SK-N-SH treated with all-trans-retinoic acid at 6 μM for 48 hours (cell line): Measurements from ENCODE around the gene PCDHB11.
"Not testable (repeated sequence)": the region's sequence is repeated elsewhere in the genome, so short reads cannot be mapped to it uniquely, and the experiment has no call there.

Experiments used
- ATAC-seq: fragments of 200-7000 bp; cut with Tn5 transposase; 3 replicates; pipeline ENCODE4 v1.9.1; 2020; ENCODE audit warnings: mild to moderate bottlenecking, moderate library complexity
- ARNTL ChIP-seq: fragments of 450-650 bp; formaldehyde crosslinking; IDR thresholded peaks from 2 replicates; pipeline ENCODE4 v1.5.0; 2020; ENCODE audit warnings: low read depth, mild to moderate bottlenecking, moderate library complexity, borderline replicate concordance
- BACH2 ChIP-seq: fragments of 250-450 bp; sonication (Bioruptor Pico); IDR thresholded peaks from 2 replicates; pipeline ENCODE4 v1.9.0; 2021; ENCODE audit warnings: mild to moderate bottlenecking, borderline replicate concordance
- CREB5 ChIP-seq: fragments of 250-450 bp; sonication (Bioruptor Pico); IDR thresholded peaks from 2 replicates; pipeline ENCODE4 v1.5.1; 2020; ENCODE audit warnings: low read depth, mild to moderate bottlenecking, moderate library complexity
- CSDC2 ChIP-seq: fragments of 250-450 bp; sonication (Bioruptor Pico); IDR thresholded peaks from 2 replicates; pipeline ENCODE4 v1.5.0; 2020; ENCODE audit warnings: mild to moderate bottlenecking, moderate library complexity
- CSRNP3 ChIP-seq: fragments of 250-450 bp; sonication (Bioruptor Pico); IDR thresholded peaks from 2 replicates; pipeline ENCODE4 v1.5.1; 2021; ENCODE audit warnings: mild to moderate bottlenecking, moderate library complexity
- ESRRG ChIP-seq: fragments of 250-450 bp; sonication (Bioruptor Pico); IDR thresholded peaks from 2 replicates; pipeline ENCODE4 v1.6.1; 2021; ENCODE audit warnings: mild to moderate bottlenecking
- GLIS3 ChIP-seq: fragments of 250-450 bp; sonication (Bioruptor Pico); IDR thresholded peaks from 2 replicates; pipeline ENCODE4 v1.5.0; 2020; ENCODE audit warnings: mild to moderate bottlenecking, moderate library complexity
- ISL1 ChIP-seq: fragments of 250-450 bp; sonication (Bioruptor Pico); IDR thresholded peaks from 2 replicates; pipeline ENCODE4 v2.1.2; 2022; ENCODE audit warnings: mild to moderate bottlenecking, moderate library complexity
- OSR1 ChIP-seq: fragments of 250-450 bp; sonication (Bioruptor Pico); IDR thresholded peaks from 2 replicates; pipeline ENCODE4 v1.8.0; 2022; ENCODE audit warnings: moderate library complexity, mild to moderate bottlenecking, inconsistent platforms
- PATZ1 ChIP-seq: fragments of 250-450 bp; sonication (Bioruptor Pico); IDR thresholded peaks from 2 replicates; pipeline ENCODE4 v1.8.0; 2020; ENCODE audit warnings: mild to moderate bottlenecking, moderate library complexity, borderline replicate concordance
- POU6F1 ChIP-seq: fragments of 250-450 bp; sonication (Bioruptor Pico); IDR thresholded peaks from 2 replicates; pipeline ENCODE4 v1.8.0; 2021; ENCODE audit warnings: low read depth, mild to moderate bottlenecking, moderate library complexity, borderline replicate concordance
- PPARA ChIP-seq: fragments of 250-450 bp; sonication (Bioruptor Pico); IDR thresholded peaks from 2 replicates; pipeline ENCODE4 v1.5.0; 2020; ENCODE audit warnings: mild to moderate bottlenecking, borderline replicate concordance
- RARB ChIP-seq: fragments of 250-450 bp; sonication (Bioruptor Pico); IDR thresholded peaks from 2 replicates; pipeline ENCODE4 v1.8.0; 2021; ENCODE audit warnings: mild to moderate bottlenecking, moderate library complexity
- SNAI2 ChIP-seq: fragments of 250-450 bp; sonication (Bioruptor Pico); IDR thresholded peaks from 2 replicates; pipeline ENCODE4 v1.5.0; 2020; ENCODE audit warnings: mild to moderate bottlenecking, moderate library complexity
- TCF4 ChIP-seq: fragments of 250-450 bp; sonication (Bioruptor Pico); IDR thresholded peaks from 2 replicates; pipeline ENCODE4 v1.8.0; 2021; ENCODE audit warnings: mild to moderate bottlenecking, moderate library complexity, borderline replicate concordance
- TOX ChIP-seq: fragments of 250-450 bp; sonication (Bioruptor Pico); IDR thresholded peaks from 2 replicates; pipeline ENCODE4 v1.8.0; 2021; ENCODE audit warnings: mild to moderate bottlenecking, moderate library complexity, borderline replicate concordance
- TSHZ2 ChIP-seq: fragments of 250-450 bp; sonication (Bioruptor Pico); IDR thresholded peaks from 2 replicates; pipeline ENCODE4 v1.5.0; 2020; ENCODE audit warnings: mild to moderate bottlenecking, moderate library complexity
- ZFP3 ChIP-seq: fragments of 250-450 bp; sonication (Bioruptor Pico); IDR thresholded peaks from 2 replicates; pipeline ENCODE4 v1.5.0; 2020; ENCODE audit warnings: mild to moderate bottlenecking, moderate library complexity
- ZFP30 ChIP-seq: fragments of 450-650 bp; formaldehyde crosslinking; IDR thresholded peaks from 2 replicates; pipeline ENCODE4 v1.5.0; 2022; ENCODE audit warnings: mild to moderate bottlenecking, moderate library complexity
- ZNF565 ChIP-seq: fragments of 450-650 bp; formaldehyde crosslinking; conservative IDR thresholded peaks from 2 replicates; pipeline ENCODE4 v1.5.0; 2020; ENCODE audit warnings: low read depth, mild to moderate bottlenecking, moderate library complexity
- ZNF70 ChIP-seq: fragments of 450-650 bp; formaldehyde crosslinking; IDR thresholded peaks from 2 replicates; pipeline ENCODE4 v1.5.0; 2020; ENCODE audit warnings: mild to moderate bottlenecking, moderate library complexity

Gene PCDHB11

GRCh38 chr5:141152096-141152495 is 47.3 kb upstream of the PCDHB11 start:
- ATAC-seq = not testable (repeated sequence)

GRCh38 chr5:141155540-141156374 is 43.7 kb upstream of the PCDHB11 start:
- no peak for ATAC-seq
- TF ChIP-seq ISL1 (CRISPR knock-in tag) (no peak), CSRNP3 (CRISPR knock-in tag) (no peak), TOX (CRISPR knock-in tag) (no peak), TCF4 (CRISPR knock-in tag) (no peak), ARNTL (CRISPR knock-in tag) (no peak), ZFP30 (no peak), TSHZ2 (CRISPR knock-in tag) (no peak), CSDC2 (CRISPR knock-in tag) (no peak), ZNF565 (CRISPR knock-in tag) (no peak), ZNF70 (CRISPR knock-in tag) (no peak), GLIS3 (CRISPR knock-in tag) (no peak), OSR1 (no peak), POU6F1 (CRISPR knock-in tag) (no peak), ZFP3 (CRISPR knock-in tag) (no peak), SNAI2 (CRISPR knock-in tag) (no peak), RARB (CRISPR knock-in tag) (no peak), PPARA (CRISPR knock-in tag) (no peak), CREB5 (no peak)

- not testable (repeated sequence) for ATAC-seq
Measured at GRCh38 chr5:141157356-141157755, 42.1 kb upstream of the PCDHB11 start.

- not testable (repeated sequence) for ATAC-seq
Measured at GRCh38 chr5:141157901-141158300, 41.5 kb upstream of the PCDHB11 start.

- peak; percentile 42; the same call in 1 of the 3 replicates for ATAC-seq
- TF ChIP-seq TSHZ2 (CRISPR knock-in tag) (no peak), OSR1 (no peak), SNAI2 (CRISPR knock-in tag) (no peak), BACH2 (no peak), ESRRG (CRISPR knock-in tag) (no peak), ZNF565 (CRISPR knock-in tag) (no peak), ARNTL (CRISPR knock-in tag) (no peak), ZNF70 (CRISPR knock-in tag) (no peak), ISL1 (CRISPR knock-in tag) (no peak), PATZ1 (no peak)
Measured at GRCh38 chr5:141172381-141173204, 26.8 kb upstream of the PCDHB11 start, which contains the start of gene PCDHB7. Gene PCDHB7, plus strand, starts transcription at chr5:141172644. Its CDS starts 192 bp downstream, at chr5:141172836.
